ENCODE data around the gene TSPAN16.
A peak's percentile ranks its signal among the peaks of the same experiment; 100 is the strongest.

TSPAN16 gene

DNA sequence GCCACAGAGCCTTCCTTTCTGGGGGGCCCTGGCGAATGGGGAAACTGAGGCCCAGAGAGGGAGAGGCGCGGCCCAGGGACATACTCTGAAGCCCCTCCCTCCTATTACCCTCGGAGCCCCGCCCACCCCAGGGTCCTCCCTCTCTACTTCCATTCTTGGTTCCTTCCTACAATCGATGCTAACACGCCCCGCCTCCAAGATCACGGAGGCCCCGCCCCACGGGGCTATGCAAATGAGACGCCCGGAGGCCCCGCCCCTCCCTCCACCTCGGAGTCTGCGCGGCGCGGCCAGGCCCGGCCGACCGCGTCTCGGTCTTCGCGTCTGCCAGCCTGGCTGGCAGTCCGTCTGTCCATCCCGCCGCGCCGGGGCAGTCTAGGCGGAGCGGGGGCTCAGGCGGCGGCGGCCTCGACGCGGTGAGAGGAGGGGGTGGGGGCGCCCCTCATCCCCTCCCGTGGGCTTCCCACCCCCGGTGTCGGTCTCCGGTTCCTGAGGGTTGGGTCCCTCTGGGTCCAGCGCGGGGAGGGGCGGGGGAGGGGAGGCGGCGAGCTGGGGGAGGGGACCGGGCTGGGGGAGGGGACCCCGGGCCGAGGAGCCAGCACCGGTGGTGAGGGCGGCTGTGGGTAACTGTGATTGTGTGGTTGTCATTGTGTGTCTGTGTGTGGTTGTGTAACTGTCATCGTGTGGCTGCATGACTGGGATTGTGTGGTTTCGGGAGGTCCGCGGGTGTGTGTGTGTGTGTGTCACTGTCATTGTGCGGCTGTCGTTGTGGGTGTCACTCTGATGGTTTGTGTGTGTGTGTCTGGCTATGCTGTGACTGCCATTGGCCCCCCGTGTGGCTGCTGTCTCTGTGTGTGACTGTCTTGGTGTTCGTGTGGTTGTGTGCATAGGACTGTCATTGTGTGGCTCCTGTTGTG lies 59.5 kb downstream of the TSPAN16 start, which contains the start of gene PLPPR2 (continued):
- TF ChIP-seq ZNF157 (tag by site-specific recombination; IDR thresholded peaks at IDR 0.05) (0 out of 2 replicates have a peak, but pooled peaks have one; percentile 48), ZNF19 (tag by site-specific recombination; IDR thresholded peaks at IDR 0.05; ENCODE audit: low read depth) (no peak), ZNF510 (tag by site-specific recombination; IDR thresholded peaks at IDR 0.05; ENCODE audit: insufficient replicate concordance) (no peak), ZNF776 (tag by site-specific recombination; IDR thresholded peaks at IDR 0.05; ENCODE audit: borderline replicate concordance) (no peak), KLF9 (tag by site-specific recombination; IDR thresholded peaks at IDR 0.05; ENCODE audit: low read depth) (peak; percentile 50; the same call in 1 of the 2 replicates), ZNF175 (tag by site-specific recombination; IDR thresholded peaks at IDR 0.05) (0 out of 2 replicates have a peak, but pooled peaks have one; percentile 27), ZSCAN23 (tag by site-specific recombination; IDR thresholded peaks at IDR 0.05) (no peak), ZNF561 (tag by site-specific recombination; IDR thresholded peaks at IDR 0.05; ENCODE audit: borderline replicate concordance) (no peak), SP7 (tag by site-specific recombination; IDR thresholded peaks at IDR 0.05) (peak; percentile 63; the same call in 1 of the 2 replicates), SCRT2 (tag by site-specific recombination; IDR thresholded peaks at IDR 0.05) (no peak), ZNF416 (tag by site-specific recombination; IDR thresholded peaks at IDR 0.05) (no peak), ZNF791 (tag by site-specific recombination; IDR thresholded peaks at IDR 0.05) (no peak), ZNF292 (tag by site-specific recombination; IDR thresholded peaks at IDR 0.05; ENCODE audit: borderline replicate concordance, low read depth) (no peak), SP2 (tag by site-specific recombination; IDR thresholded peaks at IDR 0.05) (peak; percentile 76), ZNF266 (tag by site-specific recombination; IDR thresholded peaks at IDR 0.05; ENCODE audit: low read depth) (no peak), ZNF629 (tag by site-specific recombination; IDR thresholded peaks at IDR 0.05) (peak; percentile 23; the same call in 1 of the 2 replicates), ZFP3 (tag by site-specific recombination; IDR thresholded peaks at IDR 0.05; ENCODE audit: low read depth) (no peak), ZNF114 (tag by site-specific recombination; IDR thresholded peaks at IDR 0.05) (no peak), ZNF23 (tag by site-specific recombination; IDR thresholded peaks at IDR 0.05; ENCODE audit: borderline replicate concordance) (no peak), ZNF544 (tag by site-specific recombination; IDR thresholded peaks at IDR 0.05) (no peak), BCL11A (tag by site-specific recombination; IDR thresholded peaks at IDR 0.05; ENCODE audit: low read depth) (no peak), ZNF138 (tag by site-specific recombination; IDR thresholded peaks at IDR 0.05; ENCODE audit: borderline replicate concordance) (no peak), ZNF623 (tag by site-specific recombination; IDR thresholded peaks at IDR 0.05) (peak; percentile 40; the same call in 1 of the 2 replicates), FEZF1 (tag by site-specific recombination; IDR thresholded peaks at IDR 0.05) (no peak), ZFP69B (tag by site-specific recombination; IDR thresholded peaks at IDR 0.05) (0 out of 2 replicates have a peak, but pooled peaks have one; percentile 37), ZNF585B (tag by site-specific recombination; IDR thresholded peaks at IDR 0.05) (no peak)
- TF ChIP-seq, protein P1, sequence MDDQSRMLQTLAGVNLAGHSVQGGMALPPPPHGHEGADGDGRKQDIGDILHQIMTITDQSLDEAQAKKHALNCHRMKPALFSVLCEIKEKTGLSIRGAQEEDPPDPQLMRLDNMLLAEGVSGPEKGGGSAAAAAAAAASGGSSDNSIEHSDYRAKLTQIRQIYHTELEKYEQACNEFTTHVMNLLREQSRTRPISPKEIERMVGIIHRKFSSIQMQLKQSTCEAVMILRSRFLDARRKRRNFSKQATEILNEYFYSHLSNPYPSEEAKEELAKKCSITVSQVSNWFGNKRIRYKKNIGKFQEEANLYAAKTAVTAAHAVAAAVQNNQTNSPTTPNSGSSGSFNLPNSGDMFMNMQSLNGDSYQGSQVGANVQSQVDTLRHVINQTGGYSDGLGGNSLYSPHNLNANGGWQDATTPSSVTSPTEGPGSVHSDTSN (CRISPR knock-in tag; IDR thresholded peaks at IDR 0.05) = no peak
- TF ChIP-seq, protein P2, sequence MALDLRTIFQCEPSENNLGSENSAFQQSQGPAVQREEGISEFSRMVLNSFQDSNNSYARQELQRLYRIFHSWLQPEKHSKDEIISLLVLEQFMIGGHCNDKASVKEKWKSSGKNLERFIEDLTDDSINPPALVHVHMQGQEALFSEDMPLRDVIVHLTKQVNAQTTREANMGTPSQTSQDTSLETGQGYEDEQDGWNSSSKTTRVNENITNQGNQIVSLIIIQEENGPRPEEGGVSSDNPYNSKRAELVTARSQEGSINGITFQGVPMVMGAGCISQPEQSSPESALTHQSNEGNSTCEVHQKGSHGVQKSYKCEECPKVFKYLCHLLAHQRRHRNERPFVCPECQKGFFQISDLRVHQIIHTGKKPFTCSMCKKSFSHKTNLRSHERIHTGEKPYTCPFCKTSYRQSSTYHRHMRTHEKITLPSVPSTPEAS (tag by site-specific recombination; IDR thresholded peaks at IDR 0.05) = peak; percentile 86
- TF ChIP-seq, protein P3, sequence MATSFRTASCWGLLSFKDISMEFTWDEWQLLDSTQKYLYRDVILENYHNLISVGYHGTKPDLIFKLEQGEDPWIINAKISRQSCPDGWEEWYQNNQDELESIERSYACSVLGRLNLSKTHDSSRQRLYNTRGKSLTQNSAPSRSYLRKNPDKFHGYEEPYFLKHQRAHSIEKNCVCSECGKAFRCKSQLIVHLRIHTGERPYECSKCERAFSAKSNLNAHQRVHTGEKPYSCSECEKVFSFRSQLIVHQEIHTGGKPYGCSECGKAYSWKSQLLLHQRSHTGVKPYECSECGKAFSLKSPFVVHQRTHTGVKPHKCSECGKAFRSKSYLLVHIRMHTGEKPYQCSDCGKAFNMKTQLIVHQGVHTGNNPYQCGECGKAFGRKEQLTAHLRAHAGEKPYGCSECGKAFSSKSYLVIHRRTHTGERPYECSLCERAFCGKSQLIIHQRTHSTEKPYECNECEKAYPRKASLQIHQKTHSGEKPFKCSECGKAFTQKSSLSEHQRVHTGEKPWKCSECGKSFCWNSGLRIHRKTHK (tag by site-specific recombination; IDR thresholded peaks at IDR 0.05) = no peak
- TF ChIP-seq, protein P4, sequence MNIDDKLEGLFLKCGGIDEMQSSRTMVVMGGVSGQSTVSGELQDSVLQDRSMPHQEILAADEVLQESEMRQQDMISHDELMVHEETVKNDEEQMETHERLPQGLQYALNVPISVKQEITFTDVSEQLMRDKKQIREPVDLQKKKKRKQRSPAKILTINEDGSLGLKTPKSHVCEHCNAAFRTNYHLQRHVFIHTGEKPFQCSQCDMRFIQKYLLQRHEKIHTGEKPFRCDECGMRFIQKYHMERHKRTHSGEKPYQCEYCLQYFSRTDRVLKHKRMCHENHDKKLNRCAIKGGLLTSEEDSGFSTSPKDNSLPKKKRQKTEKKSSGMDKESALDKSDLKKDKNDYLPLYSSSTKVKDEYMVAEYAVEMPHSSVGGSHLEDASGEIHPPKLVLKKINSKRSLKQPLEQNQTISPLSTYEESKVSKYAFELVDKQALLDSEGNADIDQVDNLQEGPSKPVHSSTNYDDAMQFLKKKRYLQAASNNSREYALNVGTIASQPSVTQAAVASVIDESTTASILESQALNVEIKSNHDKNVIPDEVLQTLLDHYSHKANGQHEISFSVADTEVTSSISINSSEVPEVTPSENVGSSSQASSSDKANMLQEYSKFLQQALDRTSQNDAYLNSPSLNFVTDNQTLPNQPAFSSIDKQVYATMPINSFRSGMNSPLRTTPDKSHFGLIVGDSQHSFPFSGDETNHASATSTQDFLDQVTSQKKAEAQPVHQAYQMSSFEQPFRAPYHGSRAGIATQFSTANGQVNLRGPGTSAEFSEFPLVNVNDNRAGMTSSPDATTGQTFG (tag by site-specific recombination; IDR thresholded peaks at IDR 0.05; ENCODE audit: borderline replicate concordance) = no peak
- TF ChIP-seq, protein P5, sequence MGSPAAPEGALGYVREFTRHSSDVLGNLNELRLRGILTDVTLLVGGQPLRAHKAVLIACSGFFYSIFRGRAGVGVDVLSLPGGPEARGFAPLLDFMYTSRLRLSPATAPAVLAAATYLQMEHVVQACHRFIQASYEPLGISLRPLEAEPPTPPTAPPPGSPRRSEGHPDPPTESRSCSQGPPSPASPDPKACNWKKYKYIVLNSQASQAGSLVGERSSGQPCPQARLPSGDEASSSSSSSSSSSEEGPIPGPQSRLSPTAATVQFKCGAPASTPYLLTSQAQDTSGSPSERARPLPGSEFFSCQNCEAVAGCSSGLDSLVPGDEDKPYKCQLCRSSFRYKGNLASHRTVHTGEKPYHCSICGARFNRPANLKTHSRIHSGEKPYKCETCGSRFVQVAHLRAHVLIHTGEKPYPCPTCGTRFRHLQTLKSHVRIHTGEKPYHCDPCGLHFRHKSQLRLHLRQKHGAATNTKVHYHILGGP (tag by site-specific recombination; IDR thresholded peaks at IDR 0.05) = no peak
